Measurements from ENCODE around the gene TMEM63A. TPM values are rescaled to one million over a fixed set of nuclear protein-coding genes. Genes with fewer than 3 reads are reported as not detected.

The TMEM63A gene
- polyA plus RNA-seq, 3 donors, result 3.0 to 48.0 (median 5.8) TPM

DNA sequence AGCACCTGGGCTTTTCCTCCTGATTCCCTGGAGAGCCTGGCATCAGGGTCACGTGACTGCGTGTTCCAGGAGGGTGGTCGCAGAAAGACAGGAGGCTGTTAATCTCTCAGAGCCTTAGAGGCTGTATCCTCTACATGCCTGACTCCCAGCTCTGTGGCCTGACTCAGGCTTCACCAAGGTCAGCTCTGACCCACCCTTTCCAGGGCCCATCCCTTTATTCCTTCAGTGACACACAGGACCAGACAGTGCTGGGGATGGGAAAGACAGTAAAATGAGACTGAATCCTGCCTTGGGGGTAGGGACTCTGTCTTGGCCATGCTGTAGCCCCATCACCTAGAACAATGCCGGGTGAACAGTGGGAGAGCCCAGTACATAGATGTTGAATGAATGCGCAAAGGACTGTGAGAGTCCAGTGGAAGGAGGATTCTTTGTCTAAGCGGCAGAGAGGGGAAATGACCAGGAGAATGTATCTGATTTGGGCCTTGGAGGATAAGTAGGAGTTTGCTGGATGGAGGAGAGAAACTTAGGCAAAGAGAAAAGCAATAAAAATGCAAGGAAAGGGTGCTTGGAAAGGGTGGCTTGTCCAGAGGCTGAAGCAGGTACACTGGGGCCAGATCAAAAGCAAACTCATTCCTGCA lies 39.3 kb downstream of the TMEM63A start:
- H3K27ac Mint-ChIP-seq, result peak overlapping the region in 2 of 7 donors; percentile 40 to 70
- H3K27me3 Mint-ChIP-seq (ENCODE audit: low read depth in 3 of 3), result no peaks in the 10 kb centered on the region
- H3K27ac ChIP-seq (ENCODE audit: low read depth in 1 of 2, low read length in 2 of 2), result no peak overlapping the region
- no peaks in the 10 kb centered on the region for H3K27me3 ChIP-seq (ENCODE audit: control insufficient read depth in 2 of 2, insufficient read depth in 2 of 2, low read length in 2 of 2)
- no peaks in the 10 kb centered on the region for H4K20me1 ChIP-seq (ENCODE audit: insufficient read depth, low read length)
- no peak overlapping the region for H2AFZ ChIP-seq (ENCODE audit: insufficient read depth, low read depth, low read length, poor library complexity, severe bottlenecking)
- no peak overlapping the region for H3K9ac ChIP-seq (ENCODE audit: insufficient read depth, low read length, poor library complexity, severe bottlenecking)
- no peak for DNase-seq
- H3K4me1 Mint-ChIP-seq, result peaks cover 2% of the 10 kb centered on the region
- no peak for TF ChIP-seq CTCF (IDR thresholded peaks at IDR 0.05)
- no peak overlapping the region for H3K4me2 ChIP-seq (replicated peaks; ENCODE audit: extremely low read depth, low read length, poor library complexity, severe bottlenecking)
- peaks cover 20 to 35% of the 10 kb centered on the region in 2 donors for H3K36me3 ChIP-seq (replicated peaks in 1 of 2; ENCODE audit: control insufficient read depth in 1 of 2, insufficient read depth in 2 of 2, low read length in 2 of 2)
- H3K9me3 Mint-ChIP-seq, result no peaks in the 10 kb centered on the region
- H3K4me3 ChIP-seq (replicated peaks in 1 of 3; ENCODE audit: low read depth in 2 of 3, low read length in 3 of 3), result no peak overlapping the region
- H3K79me2 ChIP-seq (ENCODE audit: insufficient read depth, low read length), result no peaks in the 10 kb centered on the region
- intact Hi-C loops (cut with micrococcal nuclease), result no loop called here
- peaks cover 0 to 2% of the 10 kb centered on the region in 2 donors for H3K4me1 ChIP-seq (ENCODE audit: control insufficient read depth in 1 of 2, insufficient read depth in 2 of 2, low read length in 2 of 2)
- H3K36me3 Mint-ChIP-seq, result peaks cover 22 to 53% of the 10 kb centered on the region in 2 donors
- 94% methylated on average over 4 of the region's 6 CpGs for WGBS (ENCODE audit: insufficient coverage)
- H3K4me3 Mint-ChIP-seq, result no peak overlapping the region
- no peaks in the 10 kb centered on the region for H3K9me3 ChIP-seq (replicated peaks in 1 of 2; ENCODE audit: control insufficient read depth in 1 of 2, insufficient read depth in 1 of 2, low read length in 2 of 2)

DNA sequence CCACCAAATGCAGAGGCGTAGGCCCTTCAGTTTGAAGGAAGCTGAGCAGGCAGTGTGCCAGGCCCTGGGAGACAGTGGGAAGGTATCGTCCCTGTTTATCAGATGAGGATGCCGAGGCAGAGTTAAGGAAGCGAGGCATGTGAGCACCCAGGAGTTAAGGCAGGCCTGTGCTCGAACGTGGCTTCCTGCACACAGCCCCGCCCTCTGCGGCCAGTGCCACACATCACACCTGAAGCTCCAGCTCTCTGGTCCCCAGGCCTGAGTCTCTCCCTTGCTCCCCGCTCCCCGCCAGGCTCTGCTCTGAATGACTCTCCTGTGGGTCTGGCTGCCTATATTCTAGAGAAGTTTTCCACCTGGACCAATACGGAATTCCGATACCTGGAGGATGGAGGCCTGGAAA lies 40.1 kb downstream of the TMEM63A start:
- Mint-ChIP-seq H3K4me3 (no peak overlapping the region), H3K27ac (no peak overlapping the region), H3K36me3 (peaks cover 18 to 44% of the 10 kb centered on the region in 2 donors), H3K9me3 (no peaks in the 10 kb centered on the region), H3K27me3 (ENCODE audit: low read depth in 3 of 3) (peaks cover 0 to 4% (median 0%) of the 10 kb centered on the region in 3 donors), H3K4me1 (no peaks in the 10 kb centered on the region)
- WGBS (ENCODE audit: insufficient coverage), result 83% methylated on average over 8 of the region's 12 CpGs
- Histone ChIP-seq H3K9ac (ENCODE audit: insufficient read depth, low read length, poor library complexity, severe bottlenecking) (no peak overlapping the region), H3K9me3 (replicated peaks in 1 of 2; ENCODE audit: control insufficient read depth in 1 of 2, insufficient read depth in 1 of 2, low read length in 2 of 2) (no peaks in the 10 kb centered on the region), H3K27ac (ENCODE audit: low read depth in 1 of 2, low read length in 2 of 2) (no peak overlapping the region), H4K20me1 (ENCODE audit: insufficient read depth, low read length) (no peaks in the 10 kb centered on the region), H3K4me3 (replicated peaks in 1 of 3; ENCODE audit: low read depth in 2 of 3, low read length in 3 of 3) (no peak overlapping the region), H2AFZ (ENCODE audit: insufficient read depth, low read depth, low read length, poor library complexity, severe bottlenecking) (no peak overlapping the region), H3K27me3 (ENCODE audit: control insufficient read depth in 2 of 2, insufficient read depth in 2 of 2, low read length in 2 of 2) (no peaks in the 10 kb centered on the region), H3K4me1 (ENCODE audit: control insufficient read depth in 1 of 2, insufficient read depth in 2 of 2, low read length in 2 of 2) (no peaks in the 10 kb centered on the region), H3K36me3 (replicated peaks in 1 of 2; ENCODE audit: control insufficient read depth in 1 of 2, insufficient read depth in 2 of 2, low read length in 2 of 2) (peaks cover 16 to 27% of the 10 kb centered on the region in 2 donors), H3K4me2 (replicated peaks; ENCODE audit: extremely low read depth, low read length, poor library complexity, severe bottlenecking) (no peak overlapping the region), H3K79me2 (ENCODE audit: insufficient read depth, low read length) (no peaks in the 10 kb centered on the region)
- DNase-seq, result no peak
- no peak for TF ChIP-seq CTCF (IDR thresholded peaks at IDR 0.05)
- intact Hi-C loops (cut with micrococcal nuclease), result no loop called here

Data from CD14-positive monocyte (primary cell).